Kidney capillary endothelial cell (primary cell): Measurements from ENCODE around the gene MUC5AC.
"Not testable (repeated sequence)": the region's sequence is repeated elsewhere in the genome, so short reads cannot be mapped to it uniquely, and the experiment has no call there.

ENCODE experiments used
- DNase-seq: peaks from one replicate; pipeline ENCODE4 v3.0.0-alpha.2; 2018; ENCODE audit warnings: low spot score

Gene MUC5AC

DNA sequence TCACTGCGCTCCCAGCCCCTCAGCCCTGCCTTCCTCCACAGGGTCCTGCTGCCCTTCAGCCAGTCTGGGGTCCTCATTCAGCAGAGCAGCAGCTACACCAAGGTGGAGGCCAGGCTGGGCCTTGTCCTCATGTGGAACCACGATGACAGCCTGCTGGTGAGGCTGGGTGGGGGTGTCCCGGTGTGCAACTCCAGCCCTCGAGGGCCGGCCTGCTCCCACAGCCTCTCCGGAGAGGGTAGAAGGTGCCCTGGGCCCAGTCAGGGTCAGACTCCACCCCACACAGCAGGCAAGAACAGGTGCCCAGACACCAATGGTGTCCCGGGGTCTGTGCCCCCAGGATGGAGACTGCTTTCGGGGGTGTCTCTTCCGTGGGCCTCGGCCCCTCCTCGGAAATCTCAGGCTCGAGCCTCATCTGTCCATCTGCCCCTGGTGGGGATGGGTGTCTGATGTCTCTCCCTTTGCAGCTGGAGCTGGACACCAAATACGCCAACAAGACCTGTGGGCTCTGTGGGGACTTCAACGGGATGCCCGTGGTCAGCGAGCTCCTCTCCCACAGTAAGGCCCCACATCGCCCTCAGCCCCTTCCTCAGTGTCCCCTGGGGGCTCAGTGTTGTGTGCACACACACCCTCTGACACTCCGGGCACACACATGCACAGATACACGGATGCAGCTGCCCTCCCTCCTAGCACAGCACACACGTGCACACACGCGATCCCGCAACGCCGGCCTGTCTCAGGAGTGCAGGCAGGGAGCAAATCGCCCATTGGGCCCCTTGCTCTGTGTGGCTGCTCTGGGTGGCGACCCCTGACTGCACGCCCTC lies 4.9 kb downstream of the MUC5AC start:
- DNase-seq: no peak

- no peak for DNase-seq
Measured at GRCh38 chr11:1163321-1163910, 5.7 kb downstream of the MUC5AC start.

- DNase-seq: no peak
Measured at GRCh38 chr11:1163911-1164735, 6.4 kb downstream of the MUC5AC start.

- DNase-seq: not testable (repeated sequence)
Measured at GRCh38 chr11:1164779-1165255, 7.1 kb downstream of the MUC5AC start.

DNA sequence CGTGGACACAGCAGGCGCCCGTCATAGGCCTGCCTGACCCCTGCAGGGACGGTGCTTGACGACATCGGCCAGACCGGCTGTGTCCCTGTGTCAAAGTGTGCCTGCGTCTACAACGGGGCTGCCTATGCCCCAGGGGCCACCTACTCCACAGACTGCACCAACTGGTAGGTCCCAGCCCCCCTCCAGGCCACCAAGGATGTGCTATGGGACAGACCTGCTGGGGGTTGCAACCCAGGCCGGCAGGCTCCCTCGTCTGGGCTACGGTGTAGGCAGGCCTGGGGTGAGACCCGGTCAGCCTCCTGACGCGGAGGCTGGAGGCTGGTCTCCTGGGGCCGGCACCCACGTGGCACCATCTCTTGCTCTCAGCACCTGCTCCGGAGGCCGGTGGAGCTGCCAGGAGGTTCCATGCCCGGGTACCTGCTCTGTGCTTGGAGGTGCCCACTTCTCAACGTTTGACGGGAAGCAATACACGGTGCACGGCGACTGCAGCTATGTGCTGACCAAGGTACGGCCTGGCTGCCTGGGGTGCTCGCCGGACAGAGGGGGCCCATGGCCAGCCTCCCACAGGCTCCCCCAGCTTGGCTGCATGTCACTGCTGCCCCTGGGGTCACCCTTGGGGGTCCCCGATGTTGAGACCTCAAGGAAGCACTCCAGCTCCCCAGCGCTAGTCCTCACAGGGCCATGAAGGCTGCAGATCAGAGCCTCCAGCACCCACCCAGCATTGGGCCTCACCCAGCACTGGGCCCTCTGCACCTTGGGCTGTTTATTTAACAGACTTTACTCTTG lies 7.7 kb downstream of the MUC5AC start:
- no peak for DNase-seq

GRCh38 chr11:1167256-1167655 lies 9.5 kb downstream of the MUC5AC start:
- no peak for DNase-seq

DNA sequence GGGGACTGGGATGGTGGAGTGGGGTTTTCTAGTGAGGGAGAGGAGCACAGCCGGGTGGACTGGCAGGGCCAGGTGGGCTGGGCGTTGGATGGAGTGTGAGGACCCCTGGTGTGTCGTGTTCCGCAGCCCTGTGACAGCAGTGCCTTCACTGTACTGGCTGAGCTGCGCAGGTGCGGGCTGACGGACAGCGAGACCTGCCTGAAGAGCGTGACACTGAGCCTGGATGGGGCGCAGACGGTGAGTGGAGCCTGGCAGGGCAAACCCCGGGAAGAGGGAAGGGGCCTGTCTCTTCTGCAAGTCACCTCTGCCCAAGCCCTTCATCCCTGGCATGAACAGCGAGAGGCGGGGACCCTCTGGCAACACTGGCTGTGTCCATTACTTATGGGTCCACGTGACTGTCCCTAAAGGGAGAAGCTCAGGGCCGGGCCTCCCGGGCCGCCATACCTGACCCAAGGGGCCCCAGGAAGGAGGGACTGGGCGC lies 10.0 kb downstream of the MUC5AC start:
- DNase-seq: no peak

DNA sequence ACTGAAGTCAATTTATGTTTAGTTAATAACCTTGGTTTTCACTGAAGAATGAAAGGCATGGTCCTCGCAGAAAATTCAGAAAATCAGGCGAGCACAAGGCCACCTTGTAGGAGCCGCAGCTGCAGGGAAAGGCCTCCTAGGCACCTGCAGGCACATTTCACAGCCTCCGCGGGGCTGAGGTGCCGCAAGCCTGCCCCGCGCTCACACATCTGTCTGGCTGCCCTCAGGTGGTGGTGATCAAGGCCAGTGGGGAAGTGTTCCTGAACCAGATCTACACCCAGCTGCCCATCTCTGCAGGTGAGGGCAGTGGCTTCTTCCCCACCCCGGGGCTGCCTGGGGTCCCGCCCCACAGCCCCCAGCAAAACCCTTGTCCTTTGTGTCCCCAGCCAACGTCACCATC lies 10.5 kb downstream of the MUC5AC start:
- DNase-seq: no peak

- DNase-seq: no peak
Measured at GRCh38 chr11:1168721-1169161, 11.0 kb downstream of the MUC5AC start.

- DNase-seq: no peak
Measured at GRCh38 chr11:1171223-1171984, 13.7 kb downstream of the MUC5AC start.

GRCh38 chr11:1171985-1172728 lies 14.4 kb downstream of the MUC5AC start:
- DNase-seq: no peak

GRCh38 chr11:1172729-1173117 lies 15.0 kb downstream of the MUC5AC start:
- no peak for DNase-seq

DNA sequence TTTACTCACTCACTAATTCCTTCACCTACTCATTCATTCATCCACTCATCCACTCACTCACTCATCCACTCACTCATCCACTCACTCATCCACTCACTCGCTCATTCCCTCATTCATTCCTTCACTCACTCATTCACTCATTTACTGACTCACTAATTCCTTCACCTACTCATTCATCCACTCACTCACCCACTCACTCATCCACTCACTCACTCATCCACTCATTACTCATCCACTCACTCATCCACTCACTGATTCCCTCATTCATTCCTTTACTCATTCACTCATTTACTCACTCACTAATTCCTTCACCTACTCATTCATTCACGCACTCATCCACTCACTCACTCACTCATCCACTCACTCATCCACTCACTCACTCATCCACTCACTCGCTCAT lies 15.6 kb downstream of the MUC5AC start:
- not testable (repeated sequence) for DNase-seq

GRCh38 chr11:1174441-1175370 lies 17.0 kb downstream of the MUC5AC start:
- DNase-seq: no peak

DNA sequence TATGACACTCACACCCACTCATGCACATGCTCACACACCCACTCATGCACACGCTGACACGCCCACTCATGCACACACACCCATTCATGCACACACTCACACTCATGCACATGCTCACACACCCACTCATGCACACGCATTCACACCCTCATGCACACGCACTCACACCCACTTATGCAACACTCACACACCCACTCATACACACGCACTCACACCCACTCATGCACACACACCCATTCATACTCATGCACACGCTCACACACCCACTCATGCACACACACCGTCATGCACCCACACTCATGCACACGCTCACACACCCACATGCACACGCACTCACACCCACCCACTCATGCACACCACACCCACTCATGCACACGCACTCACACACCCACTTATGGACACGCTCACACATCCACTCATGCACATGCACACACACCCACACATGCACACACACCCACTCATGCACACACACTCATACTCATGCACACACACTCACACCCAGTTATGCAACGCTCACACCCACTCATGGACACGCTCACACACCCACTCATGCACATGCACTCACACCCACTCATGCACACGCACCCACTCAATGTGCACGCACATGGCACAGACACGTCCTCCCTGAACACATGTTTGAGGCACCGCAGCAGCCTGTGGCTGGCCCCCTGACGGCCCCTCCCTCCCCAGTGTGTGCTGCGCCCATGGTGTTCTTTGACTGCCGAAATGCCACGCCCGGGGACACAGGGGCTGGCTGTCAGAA lies 17.9 kb downstream of the MUC5AC start:
- DNase-seq: no peak

GRCh38 chr11:1176224-1177019 lies 18.7 kb downstream of the MUC5AC start:
- DNase-seq: no peak

DNA sequence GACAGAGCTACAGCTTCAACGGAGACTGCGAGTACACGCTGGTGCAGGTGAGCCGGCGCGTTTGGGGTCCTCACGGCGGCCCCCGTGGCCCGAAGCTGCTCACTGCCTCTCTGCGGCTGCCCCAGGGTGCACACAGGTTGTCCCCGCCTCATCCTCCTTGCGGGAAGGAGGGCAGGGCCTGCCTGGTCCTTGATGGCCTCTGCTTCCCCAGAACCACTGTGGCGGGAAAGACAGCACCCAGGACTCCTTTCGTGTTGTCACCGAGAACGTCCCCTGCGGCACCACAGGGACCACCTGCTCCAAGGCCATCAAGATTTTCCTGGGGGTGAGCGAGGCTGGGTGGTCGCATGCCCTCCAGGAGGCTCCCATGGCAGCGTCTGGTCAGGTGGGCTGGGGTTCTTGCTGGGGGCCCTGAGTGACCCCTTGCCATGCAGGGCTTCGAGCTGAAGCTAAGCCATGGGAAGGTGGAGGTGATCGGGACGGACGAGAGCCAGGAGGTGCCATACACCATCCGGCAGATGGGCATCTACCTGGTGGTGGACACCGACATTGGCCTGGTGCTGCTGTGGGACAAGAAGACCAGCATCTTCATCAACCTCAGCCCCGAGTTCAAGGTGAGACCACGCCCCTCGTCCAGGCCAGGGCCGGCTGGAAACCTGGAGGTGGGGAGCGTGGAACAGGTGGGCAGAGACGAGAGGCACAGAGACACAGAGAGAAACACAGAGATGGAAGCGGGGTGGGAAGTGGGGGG lies 19.4 kb downstream of the MUC5AC start:
- no peak for DNase-seq
